KOPT-K1 (cell line): ENCODE measurements around the gene CSTB.

Source experiments
- H3K27ac ChIP-seq: fragments of 200-600 bp; sonication (generic); 2 replicates; pipeline ENCODE4 v1.5.1; 2016; ENCODE audit warnings: antibody characterized with exemption, mild to moderate bottlenecking, low read depth, low read length; ENCODE audit not compliant: poor library complexity, severe bottlenecking
- H3K36me3 ChIP-seq: fragments of 200-600 bp; sonication (generic); 2 replicates; pipeline ENCODE4 v1.5.1; 2017; ENCODE audit warnings: antibody characterized with exemption, mild to moderate bottlenecking, low read length, moderate library complexity; ENCODE audit not compliant: insufficient read depth
- H3K9me3 ChIP-seq: fragments of 200-600 bp; sonication (generic); 2 replicates; pipeline ENCODE4 v1.5.1; 2017; ENCODE audit warnings: antibody characterized with exemption, low read length, mild to moderate bottlenecking; ENCODE audit not compliant: insufficient read depth, poor library complexity, severe bottlenecking

The CSTB gene

DNA sequence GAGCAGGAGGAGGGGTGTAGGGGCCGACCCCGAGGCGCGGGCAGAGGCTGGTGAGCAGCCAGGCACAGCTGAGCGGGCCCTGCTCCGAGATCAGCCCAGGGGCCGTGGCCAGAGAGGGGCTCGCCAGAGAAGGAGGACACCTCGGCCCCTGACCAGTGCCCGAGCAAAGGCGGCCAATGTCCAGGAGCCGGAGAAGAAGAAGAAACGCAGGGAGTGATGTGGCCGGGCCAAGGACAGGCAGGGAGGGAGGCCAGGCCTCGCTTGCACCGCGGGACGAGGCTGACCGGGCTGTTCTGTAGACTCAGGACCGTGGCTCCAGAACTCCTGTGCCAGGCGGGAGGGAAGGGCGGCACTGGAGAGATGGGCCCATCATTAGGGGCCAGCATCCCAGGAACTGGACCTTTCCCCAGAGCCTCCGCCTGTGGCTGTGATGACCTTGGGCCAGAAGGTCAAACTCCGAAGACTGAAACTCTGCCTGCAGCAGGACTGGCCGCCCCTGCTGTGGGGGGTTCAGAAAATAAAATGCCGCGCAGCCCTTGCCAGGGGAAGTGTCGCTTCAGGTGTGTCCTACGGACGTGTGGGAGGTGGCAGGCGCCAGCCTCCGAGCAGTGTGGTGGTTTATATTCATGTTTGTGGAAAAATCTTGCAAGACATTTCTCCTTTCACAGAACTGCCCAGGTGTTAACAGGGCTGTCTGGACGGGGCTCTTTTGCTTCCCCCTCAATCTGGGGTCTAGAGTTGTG, 27.6 kb upstream of the CSTB start:
- H3K27ac ChIP-seq, result no peak overlapping the region
- peaks cover 77% of the 10 kb centered on the region for H3K36me3 ChIP-seq

DNA sequence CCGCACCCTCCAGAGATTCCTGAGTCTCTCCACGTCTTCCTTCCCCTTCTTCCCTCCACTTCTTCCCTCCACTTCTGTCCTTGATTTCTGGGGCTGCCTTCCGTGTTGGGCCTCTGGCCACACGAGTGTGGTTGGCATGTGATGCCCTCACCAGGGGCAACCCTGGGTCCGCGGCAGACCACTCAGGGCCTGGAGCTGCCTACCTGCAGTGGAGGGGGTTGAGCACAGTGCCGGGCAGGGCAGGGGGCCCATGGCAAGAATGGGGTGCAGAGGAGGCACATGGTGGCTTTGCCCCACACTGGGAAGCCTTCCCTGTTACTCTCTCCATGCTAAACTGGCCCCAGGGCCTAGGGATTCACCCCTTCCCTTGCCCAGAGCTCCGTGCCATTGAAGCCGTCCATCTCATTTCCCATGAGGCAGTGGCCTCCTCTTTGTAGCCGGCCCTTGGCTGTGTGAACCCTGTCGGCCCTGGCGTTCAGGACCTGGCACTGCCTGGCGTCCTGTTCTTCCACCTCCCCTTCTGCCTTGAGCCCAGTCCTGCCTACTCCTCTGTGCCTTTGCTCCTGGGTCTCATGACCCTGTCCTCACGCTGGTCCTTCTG, 26.7 kb upstream of the CSTB start:
- Histone ChIP-seq H3K9me3 (no peaks in the 10 kb centered on the region), H3K36me3 (peaks cover 87% of the 10 kb centered on the region), H3K27ac (no peak overlapping the region)

More for the DNA sequence above, 27.6 kb upstream of the CSTB start:
- no peaks in the 10 kb centered on the region for H3K9me3 ChIP-seq

DNA sequence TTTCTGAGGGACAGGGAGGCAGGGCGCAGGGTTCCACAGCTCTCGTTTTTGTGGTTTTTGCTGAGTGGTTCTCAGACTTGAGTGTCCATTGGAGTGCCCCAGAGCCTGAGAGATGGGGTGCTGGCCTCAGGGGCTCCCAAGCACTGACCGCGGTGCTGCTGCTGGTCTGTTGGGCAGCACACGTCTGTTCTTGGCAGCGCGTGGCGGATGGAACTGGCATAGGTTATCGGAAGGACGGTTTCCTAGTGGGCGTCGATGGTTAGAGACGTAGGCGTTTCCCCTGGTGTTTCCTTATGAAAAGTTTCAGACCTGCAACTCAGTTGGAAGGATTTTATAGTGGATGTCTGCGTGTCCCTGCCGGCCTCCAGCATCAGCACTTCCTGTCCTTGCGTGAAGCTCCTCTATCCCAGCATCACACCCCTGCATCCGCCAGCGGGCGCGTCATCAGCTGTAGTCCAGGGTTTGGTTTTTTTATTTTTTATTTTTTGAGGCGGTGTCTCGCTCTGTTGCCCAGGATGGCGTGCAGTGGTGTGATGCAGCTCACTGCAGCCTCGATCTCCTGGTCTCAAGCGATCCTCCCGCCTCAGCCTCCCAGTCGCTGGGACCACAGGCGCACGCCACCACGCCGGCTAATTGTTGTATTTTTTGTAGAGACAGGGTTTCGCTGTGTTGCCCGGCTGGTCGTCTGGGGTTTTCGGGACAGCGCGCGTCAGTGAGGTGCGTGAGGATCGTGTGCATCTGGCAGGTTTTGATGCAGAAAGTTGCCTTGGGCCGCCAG, 25.1 kb upstream of the CSTB start:
- peaks cover 97% of the 10 kb centered on the region for H3K36me3 ChIP-seq
- H3K27ac ChIP-seq, result no peak overlapping the region
- no peaks in the 10 kb centered on the region for H3K9me3 ChIP-seq

DNA sequence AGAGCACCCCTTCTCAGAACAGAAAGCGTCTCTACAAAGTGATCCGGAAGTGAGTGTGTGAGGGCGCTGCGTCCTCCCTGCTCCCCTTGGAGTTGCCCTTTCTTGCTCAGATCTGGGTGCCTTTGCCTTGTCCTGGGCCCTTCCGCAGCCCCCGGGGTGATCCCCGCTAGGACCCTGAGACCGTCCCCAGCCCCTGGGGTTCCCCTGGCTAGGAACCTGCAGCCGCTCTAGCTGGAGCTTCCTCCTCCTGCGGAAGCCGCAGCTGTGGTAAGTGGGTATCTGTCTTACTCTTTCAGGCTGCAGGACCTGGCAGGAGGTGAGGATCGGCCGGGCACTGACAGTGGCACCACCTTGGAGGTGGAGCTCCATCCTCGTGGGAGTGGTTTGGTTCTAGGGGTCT, 24.5 kb upstream of the CSTB start:
- peaks cover 97% of the 10 kb centered on the region for H3K36me3 ChIP-seq
- H3K9me3 ChIP-seq, result no peaks in the 10 kb centered on the region
- no peak overlapping the region for H3K27ac ChIP-seq

DNA sequence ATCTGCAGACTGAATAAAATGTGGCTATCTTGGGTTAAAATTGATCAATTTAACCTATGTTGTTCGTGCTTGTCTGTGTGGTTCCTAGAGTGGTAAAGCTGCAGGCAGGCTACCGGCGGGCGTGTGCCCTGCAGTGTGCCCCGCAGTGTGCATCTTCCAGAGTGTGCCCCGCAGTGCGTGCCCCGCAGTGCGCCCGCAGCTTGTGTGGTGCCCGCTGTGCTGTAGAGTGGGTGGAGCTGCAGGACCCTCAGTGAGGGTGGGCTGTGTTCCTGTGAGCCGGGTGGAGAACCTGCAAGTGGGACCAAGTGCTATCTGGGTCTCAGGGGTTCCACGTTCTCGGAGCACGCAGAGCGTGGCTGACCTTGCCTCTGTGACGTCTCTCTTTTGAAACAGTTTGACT, 24.0 kb upstream of the CSTB start:
- Histone ChIP-seq H3K27ac (no peak overlapping the region), H3K9me3 (no peaks in the 10 kb centered on the region), H3K36me3 (peaks cover 98% of the 10 kb centered on the region)

DNA sequence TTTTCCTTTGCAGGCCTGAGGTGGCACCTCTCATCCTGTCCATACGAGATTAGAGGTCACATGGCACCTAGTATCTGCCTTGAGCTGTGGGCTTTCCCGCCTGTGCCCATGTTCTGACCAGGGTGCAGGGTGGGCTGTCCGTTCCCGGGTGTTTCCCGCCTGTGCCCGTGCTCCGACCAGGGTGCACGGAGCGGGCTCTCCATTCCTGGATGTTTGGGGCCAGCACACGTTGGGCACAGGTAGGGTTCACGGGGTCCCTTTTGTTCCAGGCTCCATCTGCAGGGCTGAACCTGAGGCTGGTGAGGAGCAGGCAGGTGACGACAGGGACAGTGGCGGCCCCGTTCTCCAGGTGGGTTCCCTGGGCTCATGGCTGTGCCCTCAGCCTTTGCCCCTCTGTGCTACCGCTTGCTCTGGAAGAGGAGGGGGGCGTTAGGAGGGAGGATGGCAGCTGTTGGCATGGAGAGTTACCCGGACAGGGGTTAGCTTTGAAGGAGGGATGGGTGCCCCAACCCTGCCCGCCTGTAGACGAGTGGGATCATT, 23.3 kb upstream of the CSTB start:
- Histone ChIP-seq H3K36me3 (peaks cover 100% of the 10 kb centered on the region), H3K9me3 (no peaks in the 10 kb centered on the region), H3K27ac (no peak overlapping the region)

DNA sequence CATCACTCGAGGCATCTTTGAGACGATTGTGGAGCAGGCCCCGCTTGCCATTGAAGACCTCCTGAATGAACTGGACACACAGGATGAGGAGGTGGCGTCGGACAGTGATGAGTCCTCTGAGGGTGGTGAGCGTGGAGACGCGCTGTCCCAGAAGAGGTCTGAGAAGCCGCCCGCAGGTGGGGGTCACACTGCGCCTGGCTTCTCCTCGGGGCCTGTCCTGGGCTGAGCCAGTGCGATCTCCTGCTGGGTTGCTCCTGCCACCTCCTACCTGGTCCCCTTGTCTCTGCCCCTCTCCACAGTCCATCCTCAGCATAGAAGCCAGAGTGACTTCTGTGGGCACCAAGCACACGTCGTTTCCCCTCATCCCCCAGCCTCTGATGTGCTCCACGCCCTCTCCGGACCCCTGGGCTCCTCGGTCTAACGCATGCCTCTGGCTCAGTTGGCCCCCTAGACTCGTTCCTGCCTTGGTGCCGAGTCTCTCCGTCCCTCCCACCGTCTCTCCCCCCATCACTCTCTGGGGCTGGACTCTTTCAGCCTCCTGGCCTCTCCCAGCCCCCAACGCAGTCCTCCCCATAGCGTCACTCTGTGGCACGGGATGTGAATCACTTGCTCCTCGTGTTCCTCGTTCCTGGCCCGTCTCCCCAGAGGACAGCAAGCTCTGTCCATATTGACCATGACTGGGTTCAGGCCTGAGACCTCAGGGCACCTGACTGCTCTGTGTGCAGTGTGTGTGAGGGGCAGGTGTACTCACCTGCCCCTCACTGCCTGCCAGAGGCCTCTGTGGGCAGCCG, 22.0 kb upstream of the CSTB start:
- Histone ChIP-seq H3K27ac (no peak overlapping the region), H3K36me3 (peaks cover 100% of the 10 kb centered on the region), H3K9me3 (no peaks in the 10 kb centered on the region)

DNA sequence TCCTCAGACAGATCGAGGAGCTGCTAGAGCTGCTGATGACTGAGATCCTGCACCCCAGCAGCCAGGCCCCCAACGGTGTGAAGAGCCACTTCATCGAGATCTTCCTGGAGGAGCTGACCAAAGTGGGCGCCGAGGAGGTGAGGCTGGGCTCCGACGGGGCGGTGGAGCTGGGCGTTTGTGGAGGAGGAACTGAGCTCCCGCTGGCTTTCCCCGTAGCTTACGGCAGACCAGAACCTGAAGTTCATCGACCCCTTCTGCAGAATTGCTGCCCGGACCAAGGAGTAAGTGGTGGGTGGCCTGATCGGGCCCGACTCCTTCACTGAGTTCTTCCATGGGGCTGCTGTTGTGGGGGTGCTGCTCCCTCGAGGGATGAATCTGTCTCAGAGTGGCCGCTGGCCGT, 21.3 kb upstream of the CSTB start:
- Histone ChIP-seq H3K27ac (no peak overlapping the region), H3K36me3 (peaks cover 100% of the 10 kb centered on the region), H3K9me3 (no peaks in the 10 kb centered on the region)

DNA sequence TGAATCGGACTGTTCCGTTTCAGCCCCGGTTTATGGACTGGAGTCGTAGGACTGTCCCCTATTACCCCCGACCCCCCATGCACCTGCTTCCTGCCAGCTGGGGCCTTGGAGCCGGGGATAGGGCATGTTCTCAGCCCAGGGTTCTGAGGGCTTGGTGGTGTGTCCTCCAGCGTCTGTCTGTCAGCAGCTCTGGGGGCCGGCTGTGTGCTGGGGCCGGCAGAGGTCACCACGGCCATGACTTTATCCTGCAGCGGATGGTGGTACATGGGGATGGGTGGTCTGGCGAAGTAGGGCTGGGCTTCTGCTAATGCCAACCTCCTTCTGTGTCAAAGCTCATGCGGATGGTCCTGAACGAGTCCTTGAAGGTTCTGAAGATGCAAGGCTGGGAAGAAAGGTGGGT, 18.7 kb upstream of the CSTB start:
- Histone ChIP-seq H3K36me3 (peaks cover 91% of the 10 kb centered on the region), H3K9me3 (no peaks in the 10 kb centered on the region), H3K27ac (no peak overlapping the region)

DNA sequence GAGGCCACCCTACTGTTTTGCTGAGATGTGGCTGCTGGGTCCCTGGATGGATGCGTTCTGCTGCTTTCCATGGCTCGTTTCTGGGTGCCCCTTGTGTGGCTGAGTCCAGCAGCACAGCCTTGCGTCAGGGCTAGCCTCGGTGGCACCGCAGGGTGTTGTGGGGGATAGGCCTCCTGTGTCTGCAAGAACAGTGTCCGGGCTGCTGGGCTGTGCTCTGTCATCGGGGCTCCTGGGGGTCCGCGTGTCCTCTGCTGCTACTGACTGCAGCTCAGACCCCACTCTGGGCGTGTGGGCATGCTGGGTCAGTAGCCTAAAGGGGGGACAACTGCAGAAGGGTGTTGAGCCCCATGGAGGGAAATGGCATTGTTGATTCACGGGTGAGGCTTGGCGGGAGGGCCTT, 18.2 kb upstream of the CSTB start:
- Histone ChIP-seq H3K9me3 (no peaks in the 10 kb centered on the region), H3K27ac (no peak overlapping the region), H3K36me3 (peaks cover 85% of the 10 kb centered on the region)

DNA sequence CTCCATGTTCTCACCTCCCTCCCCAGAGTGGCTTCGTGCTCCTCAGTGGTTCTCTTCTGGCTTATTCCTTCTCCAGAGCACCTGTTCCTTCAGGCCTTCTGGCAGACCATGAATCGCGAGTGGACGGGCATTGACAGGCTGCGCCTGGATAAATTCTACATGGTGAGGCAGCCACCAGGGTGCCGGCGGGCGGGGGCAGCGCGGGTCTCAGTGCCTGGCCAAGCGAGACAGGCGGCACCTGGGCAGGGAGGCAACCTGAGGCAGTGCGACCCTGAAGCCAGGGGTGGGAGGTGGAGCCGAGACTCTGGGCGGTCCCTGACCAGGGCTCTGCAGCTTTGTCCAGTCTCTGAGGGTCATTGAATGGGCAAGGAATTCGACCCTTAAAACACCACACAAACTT, 17.1 kb upstream of the CSTB start:
- Histone ChIP-seq H3K27ac (no peak overlapping the region), H3K9me3 (no peaks in the 10 kb centered on the region), H3K36me3 (peaks cover 75% of the 10 kb centered on the region)

DNA sequence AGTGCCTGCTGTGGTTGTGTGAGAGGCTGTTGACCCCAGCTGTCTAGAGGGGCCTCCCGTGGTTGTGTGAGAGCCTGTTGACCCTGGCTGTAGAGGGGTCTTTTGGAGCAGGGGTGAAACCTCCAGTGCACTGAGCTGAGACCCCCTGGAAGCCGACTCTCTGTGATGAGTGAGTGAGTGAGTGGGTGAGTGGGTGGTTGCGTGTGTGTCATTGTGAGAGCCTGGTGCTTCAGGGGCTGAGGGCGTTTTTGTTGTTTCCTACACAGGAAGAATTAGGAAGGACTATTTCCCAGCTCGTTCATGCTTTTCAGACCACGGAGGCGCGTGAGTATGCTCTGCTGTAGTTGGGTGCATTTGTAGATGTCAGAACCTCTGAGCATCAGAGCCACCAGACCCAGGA, 16.3 kb upstream of the CSTB start:
- no peak overlapping the region for H3K27ac ChIP-seq
- H3K9me3 ChIP-seq, result no peaks in the 10 kb centered on the region
- H3K36me3 ChIP-seq, result peaks cover 66% of the 10 kb centered on the region

DNA sequence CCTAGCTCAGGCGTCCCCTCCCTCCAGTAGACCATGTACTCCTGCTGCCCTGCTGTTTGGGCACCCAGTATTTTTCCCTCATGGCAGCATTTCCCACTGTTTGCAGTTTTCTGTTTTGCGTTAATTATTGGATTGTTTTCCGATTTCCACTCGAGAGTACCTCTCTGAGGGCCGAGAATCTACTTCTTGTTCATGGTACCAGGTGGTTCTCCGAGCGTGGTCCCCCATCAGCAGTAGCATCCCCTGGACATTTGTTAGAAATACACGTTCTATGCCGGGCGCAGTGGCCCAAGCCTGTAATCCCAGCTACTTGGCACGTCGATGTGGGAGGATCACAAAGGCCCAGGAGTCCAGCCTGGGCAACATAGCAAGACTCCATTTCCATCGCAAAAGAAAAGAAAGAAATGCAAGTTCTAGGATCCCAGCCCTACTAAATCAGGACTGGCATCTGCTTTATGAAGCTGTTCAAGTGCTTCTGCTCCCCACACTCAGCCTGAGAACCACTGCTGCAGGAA, 14.0 kb upstream of the CSTB start:
- H3K36me3 ChIP-seq, result peaks cover 43% of the 10 kb centered on the region
- H3K27ac ChIP-seq, result peak overlapping the region; percentile 68

DNA sequence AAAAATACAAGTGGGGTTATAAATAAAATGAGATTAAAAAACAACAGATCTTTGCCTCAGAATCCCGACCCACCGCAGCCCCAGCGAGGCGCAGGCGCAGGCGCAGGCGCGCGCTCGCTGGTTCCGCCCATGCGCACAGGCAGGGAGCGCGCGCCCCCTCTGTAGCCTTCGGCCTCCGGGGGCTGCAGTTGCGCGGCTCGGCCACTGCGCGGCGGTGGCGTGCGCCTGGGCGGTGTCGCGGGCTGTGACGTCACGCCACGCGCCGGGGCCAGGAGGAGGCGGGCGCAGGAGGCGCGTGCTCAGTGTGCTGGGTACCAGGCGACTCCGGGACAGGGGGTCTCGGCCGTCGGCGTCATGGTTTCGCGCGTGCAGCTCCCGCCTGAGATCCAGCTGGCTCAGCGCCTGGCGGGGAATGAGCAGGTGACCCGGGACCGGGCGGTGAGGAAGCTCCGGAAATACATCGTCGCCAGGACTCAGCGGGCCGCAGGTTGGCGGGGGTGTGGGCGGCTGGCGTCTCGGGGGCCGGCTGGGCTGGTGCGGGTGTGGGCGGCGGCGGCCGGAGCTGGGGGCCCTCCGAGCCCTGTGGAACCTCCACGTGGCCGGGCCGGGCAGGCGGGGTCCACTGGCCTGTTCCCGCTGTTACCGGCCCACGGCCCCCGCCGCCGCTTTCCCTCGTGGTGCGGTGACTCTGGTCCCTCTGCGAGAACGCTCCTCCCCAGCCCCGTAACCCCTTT, 13.3 kb upstream of the CSTB start, which contains the start of gene RRP1:
RRP1 (plus strand) TSS at position 302 of the 734 bp plus-strand sequence; CDS start at position 355, 53 bp downstream.
- Histone ChIP-seq H3K36me3 (peaks cover 37% of the 10 kb centered on the region), H3K27ac (peak within 1 kb of the TSS; percentile 68), H3K9me3 (no peaks in the 10 kb centered on the region)

More for the DNA sequence above, 14.0 kb upstream of the CSTB start:
- H3K9me3 ChIP-seq, result no peaks in the 10 kb centered on the region
